Motor neuron (in vitro differentiated cells): Measurements from ENCODE around the gene TIMELESS. TPM values are rescaled to one million over a fixed set of nuclear protein-coding genes. Genes with fewer than 3 reads are reported as not detected.
"Not testable (repeated sequence)": the region's sequence is repeated elsewhere in the genome, so short reads cannot be mapped to it uniquely, and the experiment has no call there.

Source experiments
- ATAC-seq, 8 experiments: fragments of 200-7000 bp; cut with Tn5 transposase; replicated peaks in 6 of 8; 2 replicates each; pipeline ENCODE4 v1.8.0; 2021; ENCODE audit warnings: mild to moderate bottlenecking in 8 of 8, moderate library complexity in 8 of 8
- H3K27ac ChIP-seq, 2 donors: fragments of 250-450 bp; sonication (Bioruptor Pico); 2 replicates each; pipeline ENCODE4 v1.9.0; 2021; ENCODE audit warnings: antibody characterized with exemption in 2 of 2, mild to moderate bottlenecking in 2 of 2, moderate library complexity in 1 of 2
- H3K4me1 ChIP-seq, 2 donors: fragments of 250-450 bp; sonication (Bioruptor Pico); replicated peaks in 1 of 2; 2 replicates each; pipeline ENCODE4 v1.6.1; 2021; ENCODE audit warnings: antibody characterized with exemption in 2 of 2, mild to moderate bottlenecking in 2 of 2, moderate library complexity in 1 of 2
- H3K4me3 ChIP-seq, 5 donors: fragments of 250-450 bp; sonication (Bioruptor Pico); 2 replicates each; pipeline ENCODE4 v1.9.0; 2021; ENCODE audit warnings: antibody characterized with exemption in 5 of 5, mild to moderate bottlenecking in 5 of 5, moderate library complexity in 4 of 5
- WGBS, 10 experiments: fragments of 450-650 bp; shearing (Covaris generic); methylation state at CpG; one replicate each; pipeline ENCODE4 v1.0.0; 2022; 5-methylcytosine and 5-hydroxymethylcytosine counted together
- in situ Hi-C, 9 experiments: fragments of 400-800 bp; cut with MboI; loops; one replicate each; pipeline ENCODE4 v1.15.0; 2021; ENCODE audit warnings: low sequenced_read_pairs in 9 of 9, low pct_unique_long_range_greater_than_20kb in 2 of 9; ENCODE audit not compliant: unreplicated experiment in 9 of 9
- total RNA-seq, 8 experiments: library from RNA; unstranded; fragments of 300-600 nt; gene quantifications; 2 replicates each; pipeline versions ENCODE4 v1.2.3 to v1.2.4, GENCODE V29; 2022

Gene TIMELESS
- total RNA-seq, 8 experiments from 2014 or later: 3.4 to 62.8 (median 19.2) TPM

DNA sequence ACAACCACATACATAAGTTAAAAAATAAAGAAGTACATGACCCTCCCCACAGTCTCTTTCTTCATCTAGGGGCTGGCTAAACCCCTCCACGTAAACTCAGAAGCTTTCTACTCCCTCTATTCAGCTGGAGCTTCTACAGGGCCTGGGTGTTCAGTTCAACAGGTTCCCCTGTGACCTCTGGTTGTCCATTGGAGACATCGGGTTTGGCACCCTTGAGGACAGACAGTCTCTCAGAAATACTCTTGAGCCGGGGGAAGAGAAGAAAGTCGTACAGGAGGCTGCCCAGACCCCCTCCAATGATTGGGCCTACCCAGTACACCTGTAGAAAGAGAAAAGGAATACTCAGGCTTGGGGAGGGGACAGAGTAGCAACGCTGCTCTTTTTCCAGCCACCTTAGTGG is 1.9 kb upstream of the TIMELESS start:
- no peak overlapping the region for H3K27ac ChIP-seq
- ATAC-seq: no peak
- in situ Hi-C loops: loop anchor here in 2 of 9 experiments (25.0 kb wide), 1 partner anchor 89 kb away; the partner anchor contains the start of genes APOF (in 2 of the 2) and STAT2 (in 2 of the 2)
- H3K4me3 ChIP-seq: no peak overlapping the region
- H3K4me1 ChIP-seq: peaks cover 3 to 4% of the 10 kb centered on the region in 2 donors
- WGBS, 10 experiments: 29 to 100% (median 67%) methylated on average over 1 to 5 of the region's 5 CpGs; no CpG with 5 or more reads in 2 of the 10 experiments

GRCh38 chr12:56450241-56450640 is 1.0 kb upstream of the TIMELESS start:
- no peak overlapping the region for H3K27ac ChIP-seq
- in situ Hi-C loops: loop anchor here in 2 of 9 experiments (25.0 kb wide), 1 partner anchor 88 kb away; the partner anchor contains the start of genes APOF (in 2 of the 2) and STAT2 (in 2 of the 2)
- 78 to 92% (median 83%) methylated on average over 1 to 3 of the region's 3 CpGs; no CpG with 5 or more reads in 3 of the 10 experiments for WGBS, 10 experiments
- peaks cover 3 to 4% of the 10 kb centered on the region in 2 donors for H3K4me1 ChIP-seq
- H3K4me3 ChIP-seq: no peak overlapping the region
- no peak for ATAC-seq

GRCh38 chr12:56449622-56449984 is 377 bp upstream of the TIMELESS start:
- in situ Hi-C loops: no loop called here
- H3K27ac ChIP-seq: peak overlapping the region; percentile 42 to 75

GRCh38 chr12:56443208-56443607 is 6.0 kb downstream of the TIMELESS start:
- Histone ChIP-seq H3K4me1 (peaks cover 8 to 30% of the 10 kb centered on the region in 2 donors), H3K27ac (peak overlapping the region; percentile 51 to 74)
- 40 to 80% (median 72%) methylated on average over 1 to 2 of the region's 2 CpGs; no CpG with 5 or more reads in 5 of the 10 experiments for WGBS, 10 experiments
- H3K4me3 ChIP-seq, ATAC-seq, in situ Hi-C loops: not testable (repeated sequence)

More at GRCh38 chr12:56449622-56449984, 377 bp upstream of the TIMELESS start:
- Histone ChIP-seq H3K4me3 (peak overlapping the region; percentile 61 to 100 (median 75)), H3K4me1 (peaks cover 3 to 4% of the 10 kb centered on the region in 2 donors)
- WGBS, 10 experiments: 26 to 75% (median 53%) methylated on average over 3 to 5 of the region's 5 CpGs
- ATAC-seq: no peak

- H3K4me1 ChIP-seq: peaks cover 14 to 33% of the 10 kb centered on the region in 2 donors
- peak overlapping the region; percentile 23 to 57 for H3K27ac ChIP-seq
- in situ Hi-C loops: no loop called here
- H3K4me3 ChIP-seq: no peak overlapping the region
- ATAC-seq: peak; percentile 27 to 98 (median 96)
- WGBS, 10 experiments: 19 to 86% (median 56%) methylated on average over 1 to 10 of the region's 11 CpGs
Measured at GRCh38 chr12:56437430-56438176, 11.6 kb downstream of the TIMELESS start.

GRCh38 chr12:56434828-56435227 is 14.4 kb downstream of the TIMELESS start:
- 94 to 100% (median 100%) methylated on average over 1 to 4 of the region's 6 CpGs; no CpG with 5 or more reads in 4 of the 10 experiments for WGBS, 10 experiments
- Histone ChIP-seq H3K4me3 (no peak overlapping the region), H3K4me1 (peaks cover 12 to 16% of the 10 kb centered on the region in 2 donors), H3K27ac (no peak overlapping the region)
- in situ Hi-C loops: no loop called here
- ATAC-seq: no peak

DNA sequence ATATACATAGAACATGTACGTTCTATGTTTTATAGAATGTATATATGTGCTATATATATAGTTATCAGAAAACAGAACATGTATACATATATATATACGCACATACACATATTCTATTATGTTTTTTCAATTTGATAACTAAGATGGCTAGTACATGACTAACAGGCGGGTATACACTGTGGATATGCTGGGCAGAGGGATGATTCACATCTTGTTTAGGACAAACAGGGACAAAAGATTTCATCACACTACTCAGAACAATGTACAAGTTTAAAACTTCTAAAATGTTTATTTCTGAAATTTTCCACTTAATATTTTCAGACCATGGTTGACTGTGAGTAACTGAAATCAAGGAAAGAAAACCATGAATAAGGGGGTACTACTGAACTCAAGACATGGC is 17.4 kb downstream of the TIMELESS start:
- in situ Hi-C loops: no loop called here
- no peak for ATAC-seq
- H3K4me1 ChIP-seq: no peaks in the 10 kb centered on the region
- WGBS, 10 experiments: 82 to 100% (median 94%) methylated on average over 2 to 3 of the region's 3 CpGs; no CpG with 5 or more reads in 3 of the 10 experiments
- H3K4me3 ChIP-seq: no peak overlapping the region
- no peak overlapping the region for H3K27ac ChIP-seq

- Histone ChIP-seq H3K4me3 (no peak overlapping the region), H3K27ac (no peak overlapping the region), H3K4me1 (no peaks in the 10 kb centered on the region)
- in situ Hi-C loops: no loop called here
- ATAC-seq: no peak
- 93 to 100% (median 100%) methylated on average over 1 to 7 of the region's 11 CpGs; no CpG with 5 or more reads in 2 of the 10 experiments for WGBS, 10 experiments
Measured at GRCh38 chr12:56431288-56431687, 17.9 kb downstream of the TIMELESS start.

DNA sequence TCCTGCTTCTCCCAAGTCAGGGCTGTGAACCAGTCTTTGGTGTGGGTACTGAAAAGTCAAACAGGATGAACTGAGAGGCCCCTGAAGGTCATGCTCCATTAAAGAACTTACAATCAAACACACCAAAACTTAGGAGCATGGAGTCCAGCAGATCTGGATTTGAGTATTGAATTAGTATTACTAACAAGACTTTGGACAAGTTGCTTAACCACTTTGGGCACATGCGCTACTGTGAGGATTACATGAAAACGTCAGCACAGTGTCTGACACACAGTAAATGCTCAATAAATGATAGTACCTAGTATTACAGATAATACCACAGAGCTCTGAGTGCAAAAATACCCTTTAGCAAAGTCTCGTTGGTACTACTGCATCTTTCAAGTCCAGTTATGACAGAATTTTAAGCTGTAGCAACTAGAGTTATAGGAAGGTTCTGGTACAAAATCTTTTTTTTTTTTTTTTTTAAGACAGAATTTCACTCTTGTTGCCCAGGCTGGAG is 23.2 kb downstream of the TIMELESS start:
- in situ Hi-C loops: no loop called here
- ATAC-seq: no peak
- 0 to 57% (median 48%) methylated on average over 1 to 3 of the region's 3 CpGs; no CpG with 5 or more reads in 2 of the 10 experiments for whole genome bisulfite sequencing, 10 experiments

GRCh38 chr12:56425193-56425592 is 24.0 kb downstream of the TIMELESS start:
- peak in 1 of 8 experiments; percentile 30 for ATAC-seq
- Histone ChIP-seq H3K4me3 (no peak overlapping the region), H3K4me1 (no peaks in the 10 kb centered on the region), H3K27ac (no peak overlapping the region)
- 78 to 100% (median 100%) methylated on average over 1 of the region's 1 CpG; no CpG with 5 or more reads in 4 of the 10 experiments for WGBS, 10 experiments
- in situ Hi-C loops: no loop called here

More for the DNA sequence above, 23.2 kb downstream of the TIMELESS start:
- H3K27ac ChIP-seq: no peak overlapping the region
- no peak overlapping the region for H3K4me3 ChIP-seq
- H3K4me1 ChIP-seq: no peaks in the 10 kb centered on the region

GRCh38 chr12:56420411-56420810 is 28.8 kb downstream of the TIMELESS start:
- WGBS, 10 experiments: 78 to 100% (median 98%) methylated on average over 1 to 6 of the region's 6 CpGs; no CpG with 5 or more reads in 3 of the 10 experiments
- H3K27ac ChIP-seq: no peak overlapping the region
- H3K4me1 ChIP-seq: no peaks in the 10 kb centered on the region
- in situ Hi-C loops: no loop called here
- ATAC-seq: no peak
- H3K4me3 ChIP-seq: no peak overlapping the region

- H3K4me3 ChIP-seq: no peak overlapping the region
- no peaks in the 10 kb centered on the region for H3K4me1 ChIP-seq
- no peak for ATAC-seq
- 89 to 100% (median 98%) methylated on average over 1 to 9 of the region's 11 CpGs; no CpG with 5 or more reads in 1 of the 10 experiments for WGBS, 10 experiments
- H3K27ac ChIP-seq: no peak overlapping the region
- in situ Hi-C loops: no loop called here
Measured at GRCh38 chr12:56417739-56418138, 31.5 kb downstream of the TIMELESS start.

DNA sequence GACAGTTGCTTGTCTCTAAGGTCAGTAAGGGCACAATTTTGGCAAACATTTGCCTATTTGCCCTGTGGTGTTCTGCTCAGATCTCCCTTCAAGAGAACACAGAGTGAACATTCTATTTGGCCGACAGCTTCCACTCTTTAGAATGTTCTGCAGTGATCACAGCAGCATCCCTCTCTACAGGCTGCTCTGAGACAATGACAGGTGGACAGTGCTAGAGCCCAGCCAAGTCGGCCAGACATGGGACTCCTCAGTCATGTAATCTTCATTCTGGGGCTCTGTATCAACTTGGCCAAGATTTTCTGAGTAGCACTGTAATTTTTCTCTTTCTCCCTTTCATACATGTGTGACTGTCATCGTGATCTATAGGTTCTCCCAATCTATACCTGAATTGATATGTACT is 34.8 kb downstream of the TIMELESS start:
- no peaks in the 10 kb centered on the region for H3K4me1 ChIP-seq
- no peak overlapping the region for H3K27ac ChIP-seq
- no peak for ATAC-seq
- no peak overlapping the region for H3K4me3 ChIP-seq
- 89 to 100% (median 100%) methylated on average over 1 to 3 of the region's 3 CpGs; no CpG with 5 or more reads in 4 of the 10 experiments for WGBS, 10 experiments
- in situ Hi-C loops: no loop called here
